ENCODE measurements around the gene SMARCC1. TPM values are rescaled to one million over a fixed set of nuclear protein-coding genes. Genes with fewer than 3 reads are reported as not detected.
"Not testable (repeated sequence)": the region's sequence is repeated elsewhere in the genome, so short reads cannot be mapped to it uniquely, and the experiment has no call there.

SMARCC1 gene
- 39.5 and 52.0 TPM in 2 replicates for total RNA-seq (2014; rRNA removed; shearing (Covaris generic))
- 24.9 and 37.8 TPM in 2 replicates for polyA plus RNA-seq (2015; cell fraction: cytosol; rRNA removed)
- polyA plus RNA-seq (2015; cell fraction: nucleus; rRNA removed): 20.3 and 23.4 TPM in 2 replicates

- peak; percentile 97 for DNase-seq (ENCODE audit: low read depth, low spot score)
- in situ Hi-C loops (cut with HindIII; ENCODE audit: low pct_unique_long_range_greater_than_20kb, low sequenced_read_pairs): no loop called here
Measured at GRCh38 chr3:47781685-47782445, at the start of gene SMARCC1. Gene SMARCC1, minus strand, starts transcription at chr3:47781893. Its CDS starts 96 bp downstream, at chr3:47781797.

- in situ Hi-C loops (cut with HindIII; ENCODE audit: low pct_unique_long_range_greater_than_20kb, low sequenced_read_pairs): not testable (repeated sequence)
Measured at GRCh38 chr3:47829482-47829881, 47.8 kb upstream of the SMARCC1 start.

GRCh38 chr3:47825590-47825989 lies 43.9 kb upstream of the SMARCC1 start:
- in situ Hi-C loops (cut with HindIII; ENCODE audit: low pct_unique_long_range_greater_than_20kb, low sequenced_read_pairs): no loop called here
- no peak for DNase-seq (ENCODE audit: low read depth, low spot score)

More at GRCh38 chr3:47829482-47829881, 47.8 kb upstream of the SMARCC1 start:
- DNase-seq (ENCODE audit: low read depth, low spot score): not testable (repeated sequence)

GRCh38 chr3:47824541-47825473 lies 43.1 kb upstream of the SMARCC1 start:
- DNase-seq (ENCODE audit: low read depth, low spot score): peak; percentile 85
- in situ Hi-C loops (cut with HindIII; ENCODE audit: low pct_unique_long_range_greater_than_20kb, low sequenced_read_pairs): no loop called here

- in situ Hi-C loops (cut with HindIII; ENCODE audit: low pct_unique_long_range_greater_than_20kb, low sequenced_read_pairs): no loop called here
- no peak for DNase-seq (ENCODE audit: low read depth, low spot score)
Measured at GRCh38 chr3:47817609-47818008, 35.9 kb upstream of the SMARCC1 start.

GRCh38 chr3:47813551-47814177 lies 32.0 kb upstream of the SMARCC1 start:
- in situ Hi-C loops (cut with HindIII; ENCODE audit: low pct_unique_long_range_greater_than_20kb, low sequenced_read_pairs): no loop called here
- no peak for DNase-seq (ENCODE audit: low read depth, low spot score)

- no peak for DNase-seq (ENCODE audit: low read depth, low spot score)
- in situ Hi-C loops (cut with HindIII; ENCODE audit: low pct_unique_long_range_greater_than_20kb, low sequenced_read_pairs): no loop called here
Measured at GRCh38 chr3:47804577-47804976, 22.9 kb upstream of the SMARCC1 start.

- in situ Hi-C loops (cut with HindIII; ENCODE audit: low pct_unique_long_range_greater_than_20kb, low sequenced_read_pairs): no loop called here
Measured at GRCh38 chr3:47803480-47804025, 21.9 kb upstream of the SMARCC1 start.

GRCh38 chr3:47802734-47803479 lies 21.2 kb upstream of the SMARCC1 start, which contains the start of gene DHX30:
Gene DHX30, plus strand, starts transcription at chr3:47803138. Its CDS starts 7,546 bp downstream, at chr3:47810684.
- peak; percentile 73 for DNase-seq (ENCODE audit: low read depth, low spot score)
- in situ Hi-C loops (cut with HindIII; ENCODE audit: low pct_unique_long_range_greater_than_20kb, low sequenced_read_pairs): no loop called here

More at GRCh38 chr3:47803480-47804025, 21.9 kb upstream of the SMARCC1 start:
- no peak for DNase-seq (ENCODE audit: low read depth, low spot score)

GRCh38 chr3:47799733-47800132 lies 18.0 kb upstream of the SMARCC1 start:
- peak; percentile 61 for DNase-seq (ENCODE audit: low read depth, low spot score)
- in situ Hi-C loops (cut with HindIII; ENCODE audit: low pct_unique_long_range_greater_than_20kb, low sequenced_read_pairs): no loop called here

GRCh38 chr3:47794544-47794943 lies 12.9 kb upstream of the SMARCC1 start:
- no peak for DNase-seq (ENCODE audit: low read depth, low spot score)
- in situ Hi-C loops (cut with HindIII; ENCODE audit: low pct_unique_long_range_greater_than_20kb, low sequenced_read_pairs): no loop called here

GRCh38 chr3:47792699-47793098 lies 11.0 kb upstream of the SMARCC1 start:
- no peak for DNase-seq (ENCODE audit: low read depth, low spot score)
- in situ Hi-C loops (cut with HindIII; ENCODE audit: low pct_unique_long_range_greater_than_20kb, low sequenced_read_pairs): no loop called here

- in situ Hi-C loops (cut with HindIII; ENCODE audit: low pct_unique_long_range_greater_than_20kb, low sequenced_read_pairs): no loop called here
- DNase-seq (ENCODE audit: low read depth, low spot score): peak; percentile 55
Measured at GRCh38 chr3:47791193-47791855, 9.6 kb upstream of the SMARCC1 start.

- no peak for DNase-seq (ENCODE audit: low read depth, low spot score)
- in situ Hi-C loops (cut with HindIII; ENCODE audit: low pct_unique_long_range_greater_than_20kb, low sequenced_read_pairs): no loop called here
Measured at GRCh38 chr3:47783673-47784072, 2.0 kb upstream of the SMARCC1 start.

- in situ Hi-C loops (cut with HindIII; ENCODE audit: low pct_unique_long_range_greater_than_20kb, low sequenced_read_pairs): no loop called here
Measured at GRCh38 chr3:47782446-47783308, 984 bp upstream of the SMARCC1 start.

More at GRCh38 chr3:47782446-47783308, 984 bp upstream of the SMARCC1 start:
- DNase-seq (ENCODE audit: low read depth, low spot score): peak; percentile 18
